ENCODE measurements around the gene RSBN1L. TPM values are rescaled to one million over a fixed set of nuclear protein-coding genes. Genes with fewer than 3 reads are reported as not detected.
"Not testable (repeated sequence)": the region's sequence is repeated elsewhere in the genome, so short reads cannot be mapped to it uniquely, and the experiment has no call there.

Gene RSBN1L
- total and polyA plus RNA-seq, 8 donors, result 5.0 to 14.3 (median 8.9) TPM

DNA sequence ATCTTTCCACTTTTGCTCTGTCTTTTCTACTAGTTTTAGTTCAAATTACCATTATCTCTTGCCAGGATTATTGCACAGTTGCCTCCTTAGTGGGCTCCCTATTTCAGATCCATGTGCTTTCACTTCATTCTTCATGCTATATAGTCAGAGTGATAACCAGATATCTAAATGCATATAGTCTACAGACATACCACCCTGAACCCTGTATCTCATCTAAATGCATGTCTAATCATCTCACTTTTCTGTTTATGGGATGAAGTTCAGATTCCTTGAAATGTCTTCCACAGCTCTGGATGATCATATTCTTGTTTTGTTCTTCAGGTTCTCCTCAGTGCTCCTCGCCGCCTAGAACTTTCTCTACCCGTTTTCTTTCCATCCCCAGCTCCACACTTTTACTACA, 13.8 kb downstream of the RSBN1L start:
- FAIRE-seq (no peak), DNase-seq (no peak), ATAC-seq (no peak)
- Histone ChIP-seq H3K9me3 (no peaks in the 10 kb centered on the region), H3K27ac (no peak overlapping the region), H3K36me3 (peaks cover 0 to 4% (median 0%) of the 10 kb centered on the region in 3 donors), H3K27me3 (no peaks in the 10 kb centered on the region), H3K4me3 (no peak overlapping the region), H3K4me1 (peaks cover 0 to 9% (median 5%) of the 10 kb centered on the region in 3 donors)
- intact Hi-C loops (cut with DNase I), result no loop called here
- 88 to 98% methylated on average over 3 of the region's 3 CpGs for WGBS, 2 donors
- TF ChIP-seq, protein P1, sequence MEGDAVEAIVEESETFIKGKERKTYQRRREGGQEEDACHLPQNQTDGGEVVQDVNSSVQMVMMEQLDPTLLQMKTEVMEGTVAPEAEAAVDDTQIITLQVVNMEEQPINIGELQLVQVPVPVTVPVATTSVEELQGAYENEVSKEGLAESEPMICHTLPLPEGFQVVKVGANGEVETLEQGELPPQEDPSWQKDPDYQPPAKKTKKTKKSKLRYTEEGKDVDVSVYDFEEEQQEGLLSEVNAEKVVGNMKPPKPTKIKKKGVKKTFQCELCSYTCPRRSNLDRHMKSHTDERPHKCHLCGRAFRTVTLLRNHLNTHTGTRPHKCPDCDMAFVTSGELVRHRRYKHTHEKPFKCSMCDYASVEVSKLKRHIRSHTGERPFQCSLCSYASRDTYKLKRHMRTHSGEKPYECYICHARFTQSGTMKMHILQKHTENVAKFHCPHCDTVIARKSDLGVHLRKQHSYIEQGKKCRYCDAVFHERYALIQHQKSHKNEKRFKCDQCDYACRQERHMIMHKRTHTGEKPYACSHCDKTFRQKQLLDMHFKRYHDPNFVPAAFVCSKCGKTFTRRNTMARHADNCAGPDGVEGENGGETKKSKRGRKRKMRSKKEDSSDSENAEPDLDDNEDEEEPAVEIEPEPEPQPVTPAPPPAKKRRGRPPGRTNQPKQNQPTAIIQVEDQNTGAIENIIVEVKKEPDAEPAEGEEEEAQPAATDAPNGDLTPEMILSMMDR (IDR thresholded peaks at IDR 0.05), result no peak

DNA sequence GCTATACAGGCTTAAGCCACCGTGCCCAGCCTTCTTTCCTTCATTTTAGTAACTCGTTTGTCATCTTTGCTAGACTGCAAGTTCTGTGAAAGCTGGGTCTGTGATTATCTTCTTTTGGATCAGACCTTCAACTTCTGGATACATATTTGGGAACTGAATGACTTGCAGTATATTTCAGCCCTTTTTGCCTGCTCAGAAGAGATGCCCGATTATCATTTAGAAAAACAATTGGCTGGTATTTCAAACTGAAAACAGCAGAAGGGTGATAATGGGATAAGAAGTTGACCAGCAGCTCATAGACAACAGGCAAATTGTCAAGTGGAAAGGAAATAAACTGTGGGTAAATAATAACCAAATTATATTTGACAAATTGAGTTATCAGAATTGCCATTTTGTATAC, 14.6 kb downstream of the RSBN1L start:
- intact Hi-C loops (cut with DNase I), result no loop called here
- TF ChIP-seq, protein P1 (IDR thresholded peaks at IDR 0.05), result no peak
- DNase-seq (no peak), FAIRE-seq (no peak), ATAC-seq (no peak)
- Histone ChIP-seq H3K36me3 (peaks cover 0 to 4% (median 0%) of the 10 kb centered on the region in 3 donors), H3K4me1 (peaks cover 0 to 9% (median 5%) of the 10 kb centered on the region in 3 donors), H3K27me3 (no peaks in the 10 kb centered on the region), H3K27ac (no peak overlapping the region), H3K9me3 (no peaks in the 10 kb centered on the region), H3K4me3 (no peak overlapping the region)
- WGBS, 2 donors, result 70 to 72% methylated on average over 3 of the region's 3 CpGs

- H3K36me3 ChIP-seq, result no peaks in the 10 kb centered on the region
- no peaks in the 10 kb centered on the region for H3K27me3 ChIP-seq
- H3K4me3 ChIP-seq, result no peak overlapping the region
- TF ChIP-seq, protein P1 (IDR thresholded peaks at IDR 0.05), result no peak
- DNase-seq (no peak), FAIRE-seq (no peak), ATAC-seq (no peak)
- WGBS, 2 donors, result 91 to 97% methylated on average over 2 of the region's 2 CpGs
- H3K9me3 ChIP-seq, result no peaks in the 10 kb centered on the region
- H3K27ac ChIP-seq, result no peak overlapping the region
- intact Hi-C loops (cut with DNase I), result no loop called here
- H3K4me1 ChIP-seq, result peaks cover 0 to 5% (median 0%) of the 10 kb centered on the region in 3 donors
Measured at GRCh38 chr7:77714195-77714594, 17.9 kb downstream of the RSBN1L start.

GRCh38 chr7:77714931-77715330, 18.7 kb downstream of the RSBN1L start:
- FAIRE-seq; H3K27ac ChIP-seq; DNase-seq; intact Hi-C loops (cut with DNase I); H3K36me3 ChIP-seq; H3K9me3 ChIP-seq; H3K27me3 ChIP-seq; H3K4me3 ChIP-seq; H3K4me1 ChIP-seq: not testable (repeated sequence)
- ATAC-seq, result peak in 2 of 4 donors; percentile 28 to 38

- 98 to 100% methylated on average over 3 of the region's 3 CpGs for WGBS, 2 donors
- DNase-seq (no peak), ATAC-seq (no peak), FAIRE-seq (no peak)
- TF ChIP-seq, protein P1 (IDR thresholded peaks at IDR 0.05), result no peak
- no peak overlapping the region for H3K27ac ChIP-seq
- no peaks in the 10 kb centered on the region for H3K27me3 ChIP-seq
- intact Hi-C loops (cut with DNase I), result no loop called here
- H3K9me3 ChIP-seq, result no peaks in the 10 kb centered on the region
- H3K4me3 ChIP-seq, result no peak overlapping the region
- no peaks in the 10 kb centered on the region for H3K36me3 ChIP-seq
- H3K4me1 ChIP-seq, result peaks cover 0 to 5% (median 0%) of the 10 kb centered on the region in 3 donors
Measured at GRCh38 chr7:77716804-77717203, 20.5 kb downstream of the RSBN1L start.

GRCh38 chr7:77717566-77717965, 21.3 kb downstream of the RSBN1L start:
- DNase-seq; H3K4me3 ChIP-seq; ATAC-seq; FAIRE-seq; H3K27ac ChIP-seq; H3K27me3 ChIP-seq; H3K4me1 ChIP-seq; H3K9me3 ChIP-seq; H3K36me3 ChIP-seq; intact Hi-C loops (cut with DNase I): not testable (repeated sequence)
- WGBS, 2 donors, result 95 to 99% methylated on average over 5 of the region's 5 CpGs
